HL-60 (cell line): Measurements from ENCODE around the gene WBP1.

Source experiments
- DNase-seq, 2 experiments: peaks; one replicate each; pipeline ENCODE4 v3.0.0-alpha.2; 2010 to 2020; ENCODE audit warnings: low read depth in 1 of 2, low spot score in 1 of 2
- H3K27ac ChIP-seq: fragments of 250-450 bp; sonication (Bioruptor Pico); replicated peaks from 2 replicates; pipeline ENCODE4 v1.5.1; 2020; ENCODE audit warnings: mild to moderate bottlenecking, moderate library complexity
- H3K27me3 ChIP-seq: fragments of 250-450 bp; sonication (Bioruptor Pico); 2 replicates; pipeline ENCODE4 v1.5.1; 2021; ENCODE audit warnings: mild to moderate bottlenecking, moderate library complexity; ENCODE audit not compliant: insufficient read depth, poor library complexity, severe bottlenecking
- H3K4me3 ChIP-seq: replicated peaks from 2 replicates; pipeline ENCODE4 v1.5.1; 2011; ENCODE audit warnings: mild to moderate bottlenecking, control low read depth, low read length; ENCODE audit not compliant: insufficient read depth
- GABPA ChIP-seq: IDR thresholded peaks from 2 replicates; pipeline ENCODE4 v1.6.1; 2012; ENCODE audit warnings: low read depth
- POLR2AphosphoS5 ChIP-seq: IDR thresholded peaks from 2 replicates; pipeline ENCODE4 v1.6.1; 2012; ENCODE audit warnings: low read depth
- SPI1 ChIP-seq: IDR thresholded peaks from 2 replicates; pipeline ENCODE4 v1.6.1; 2012; ENCODE audit warnings: low read depth, mild to moderate bottlenecking, borderline replicate concordance
- TF ChIP-seq, protein P1 (sequence below): IDR thresholded peaks from one replicate; pipeline ENCODE4 v1.5.1; 2011; ENCODE audit warnings: low read length, control low read depth, inconsistent platforms; ENCODE audit not compliant: insufficient read depth
- TF ChIP-seq, protein P2 (sequence below): IDR thresholded peaks from 2 replicates; pipeline ENCODE4 v1.6.1; 2012; ENCODE audit warnings: low read depth; ENCODE audit not compliant: insufficient replicate concordance

The WBP1 gene

GRCh38 chr2:74444498-74445318, 13.5 kb upstream of the WBP1 start:
- Histone ChIP-seq H3K4me3 (no peak overlapping the region), H3K27ac (no peak overlapping the region), H3K27me3 (peaks cover 44% of the 10 kb centered on the region)
- TF ChIP-seq GABPA (no peak), SPI1 (no peak), POLR2AphosphoS5 (no peak)
- TF ChIP-seq, protein P1, sequence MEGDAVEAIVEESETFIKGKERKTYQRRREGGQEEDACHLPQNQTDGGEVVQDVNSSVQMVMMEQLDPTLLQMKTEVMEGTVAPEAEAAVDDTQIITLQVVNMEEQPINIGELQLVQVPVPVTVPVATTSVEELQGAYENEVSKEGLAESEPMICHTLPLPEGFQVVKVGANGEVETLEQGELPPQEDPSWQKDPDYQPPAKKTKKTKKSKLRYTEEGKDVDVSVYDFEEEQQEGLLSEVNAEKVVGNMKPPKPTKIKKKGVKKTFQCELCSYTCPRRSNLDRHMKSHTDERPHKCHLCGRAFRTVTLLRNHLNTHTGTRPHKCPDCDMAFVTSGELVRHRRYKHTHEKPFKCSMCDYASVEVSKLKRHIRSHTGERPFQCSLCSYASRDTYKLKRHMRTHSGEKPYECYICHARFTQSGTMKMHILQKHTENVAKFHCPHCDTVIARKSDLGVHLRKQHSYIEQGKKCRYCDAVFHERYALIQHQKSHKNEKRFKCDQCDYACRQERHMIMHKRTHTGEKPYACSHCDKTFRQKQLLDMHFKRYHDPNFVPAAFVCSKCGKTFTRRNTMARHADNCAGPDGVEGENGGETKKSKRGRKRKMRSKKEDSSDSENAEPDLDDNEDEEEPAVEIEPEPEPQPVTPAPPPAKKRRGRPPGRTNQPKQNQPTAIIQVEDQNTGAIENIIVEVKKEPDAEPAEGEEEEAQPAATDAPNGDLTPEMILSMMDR = no peak
- TF ChIP-seq, protein P2, sequence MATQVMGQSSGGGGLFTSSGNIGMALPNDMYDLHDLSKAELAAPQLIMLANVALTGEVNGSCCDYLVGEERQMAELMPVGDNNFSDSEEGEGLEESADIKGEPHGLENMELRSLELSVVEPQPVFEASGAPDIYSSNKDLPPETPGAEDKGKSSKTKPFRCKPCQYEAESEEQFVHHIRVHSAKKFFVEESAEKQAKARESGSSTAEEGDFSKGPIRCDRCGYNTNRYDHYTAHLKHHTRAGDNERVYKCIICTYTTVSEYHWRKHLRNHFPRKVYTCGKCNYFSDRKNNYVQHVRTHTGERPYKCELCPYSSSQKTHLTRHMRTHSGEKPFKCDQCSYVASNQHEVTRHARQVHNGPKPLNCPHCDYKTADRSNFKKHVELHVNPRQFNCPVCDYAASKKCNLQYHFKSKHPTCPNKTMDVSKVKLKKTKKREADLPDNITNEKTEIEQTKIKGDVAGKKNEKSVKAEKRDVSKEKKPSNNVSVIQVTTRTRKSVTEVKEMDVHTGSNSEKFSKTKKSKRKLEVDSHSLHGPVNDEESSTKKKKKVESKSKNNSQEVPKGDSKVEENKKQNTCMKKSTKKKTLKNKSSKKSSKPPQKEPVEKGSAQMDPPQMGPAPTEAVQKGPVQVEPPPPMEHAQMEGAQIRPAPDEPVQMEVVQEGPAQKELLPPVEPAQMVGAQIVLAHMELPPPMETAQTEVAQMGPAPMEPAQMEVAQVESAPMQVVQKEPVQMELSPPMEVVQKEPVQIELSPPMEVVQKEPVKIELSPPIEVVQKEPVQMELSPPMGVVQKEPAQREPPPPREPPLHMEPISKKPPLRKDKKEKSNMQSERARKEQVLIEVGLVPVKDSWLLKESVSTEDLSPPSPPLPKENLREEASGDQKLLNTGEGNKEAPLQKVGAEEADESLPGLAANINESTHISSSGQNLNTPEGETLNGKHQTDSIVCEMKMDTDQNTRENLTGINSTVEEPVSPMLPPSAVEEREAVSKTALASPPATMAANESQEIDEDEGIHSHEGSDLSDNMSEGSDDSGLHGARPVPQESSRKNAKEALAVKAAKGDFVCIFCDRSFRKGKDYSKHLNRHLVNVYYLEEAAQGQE = no peak
- no peak for DNase-seq

- Histone ChIP-seq H3K27me3 (peaks cover 17% of the 10 kb centered on the region), H3K27ac (no peak overlapping the region), H3K4me3 (no peak overlapping the region)
- no peak for DNase-seq
- TF ChIP-seq SPI1 = no peak
- TF ChIP-seq, protein P1 = no peak
- TF ChIP-seq, protein P2 = no peak
Measured at GRCh38 chr2:74447230-74447999, 10.8 kb upstream of the WBP1 start.

- TF ChIP-seq GABPA = no peak
- no peak for TF ChIP-seq POLR2AphosphoS5
- no peak overlapping the region for H3K27ac ChIP-seq
- no peak overlapping the region for H3K4me3 ChIP-seq
- no peak for DNase-seq
- H3K27me3 ChIP-seq = peaks cover 6% of the 10 kb centered on the region
Measured at GRCh38 chr2:74448771-74449170, 9.5 kb upstream of the WBP1 start.

GRCh38 chr2:74450570-74451190, 7.6 kb upstream of the WBP1 start:
- H3K4me3 ChIP-seq = no peak overlapping the region
- TF ChIP-seq POLR2AphosphoS5 = no peak
- TF ChIP-seq, protein P1 = no peak
- no peak for TF ChIP-seq GABPA
- TF ChIP-seq, protein P2 = no peak
- TF ChIP-seq SPI1 = no peak
- H3K27ac ChIP-seq = no peak overlapping the region
- no peak for DNase-seq
- H3K27me3 ChIP-seq = no peaks in the 10 kb centered on the region
